GM19351 (cell line): ENCODE results near the gene BAD.

Experiments used
- ATAC-seq: cut with Tn5 transposase; IDR thresholded peaks from one replicate; pipeline ENCODE4 v1.9.1; 2021; ENCODE audit warnings: mild to moderate bottlenecking, moderate library complexity; ENCODE audit not compliant: unreplicated experiment

BAD gene

GRCh38 chr11:64297699-64298358 is 13.4 kb upstream of the BAD start:
- ATAC-seq = no peak

- ATAC-seq = no peak
Measured at GRCh38 chr11:64296830-64297698, 12.6 kb upstream of the BAD start.

GRCh38 chr11:64296236-64296635 is 11.8 kb upstream of the BAD start:
- ATAC-seq = no peak

- no peak for ATAC-seq
Measured at GRCh38 chr11:64295760-64296159, 11.3 kb upstream of the BAD start.

GRCh38 chr11:64294774-64295173 is 10.3 kb upstream of the BAD start:
- ATAC-seq = no peak

GRCh38 chr11:64292460-64293254 is 8.2 kb upstream of the BAD start:
- ATAC-seq = no peak

- no peak for ATAC-seq
Measured at GRCh38 chr11:64291752-64292459, 7.4 kb upstream of the BAD start.

GRCh38 chr11:64291262-64291751 is 6.8 kb upstream of the BAD start, which contains the start of gene KCNK4:
KCNK4 (plus strand) TSS chr11:64291302; CDS start chr11:64293019, 1,717 bp downstream.
- ATAC-seq = no peak

- ATAC-seq = no peak
Measured at GRCh38 chr11:64290352-64291261, 6.1 kb upstream of the BAD start.

- no peak for ATAC-seq
Measured at GRCh38 chr11:64289002-64289564, 4.6 kb upstream of the BAD start.

- no peak for ATAC-seq
Measured at GRCh38 chr11:64288353-64288750, 3.9 kb upstream of the BAD start.

- ATAC-seq = no peak
Measured at GRCh38 chr11:64287676-64288352, 3.3 kb upstream of the BAD start.

- no peak for ATAC-seq
Measured at GRCh38 chr11:64286801-64287159, 2.3 kb upstream of the BAD start.

GRCh38 chr11:64285885-64286800 is 1.7 kb upstream of the BAD start:
- ATAC-seq = no peak

GRCh38 chr11:64284962-64285884 is 758 bp upstream of the BAD start, which contains the start of gene GPR137:
GPR137 (plus strand) TSS chr11:64285848; CDS start chr11:64286525, 677 bp downstream.
- peak; percentile 57 for ATAC-seq

- no peak for ATAC-seq
Measured at GRCh38 chr11:64283092-64283491, 1.4 kb downstream of the BAD start.
